ENCODE measurements around the gene ACTG1. TPM values are rescaled to one million over a fixed set of nuclear protein-coding genes. Genes with fewer than 3 reads are reported as not detected.

The ACTG1 gene
- total RNA-seq, 1 experiment from 2014 or later: 3,455 TPM

DNA sequence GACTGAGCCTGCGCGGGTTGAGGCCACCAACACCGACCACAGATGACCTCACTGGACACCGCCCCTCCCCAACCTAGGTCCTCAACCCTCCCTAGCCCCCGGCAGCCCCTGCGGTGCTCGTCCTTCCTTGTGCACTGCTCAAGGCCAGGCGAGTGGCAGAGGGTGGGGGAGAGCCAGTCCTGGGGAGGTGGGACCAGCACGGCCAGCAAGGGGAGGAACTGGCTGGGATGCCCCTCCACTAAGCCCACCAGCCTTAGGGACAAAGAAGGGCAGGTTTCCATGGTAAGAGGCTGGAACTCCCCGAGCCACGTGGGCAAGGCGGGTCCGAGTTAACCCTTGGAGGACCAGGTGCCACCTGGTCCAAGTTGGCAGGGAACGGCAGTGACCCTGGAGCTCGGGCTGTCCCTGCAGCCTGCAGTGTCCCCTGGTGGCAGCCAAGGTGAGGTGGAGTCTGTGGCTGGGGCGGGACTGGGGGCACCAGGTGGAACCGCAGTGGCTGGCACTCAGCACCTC, 24.8 kb upstream of the ACTG1 start (continued):
- TF ChIP-seq, protein P1, sequence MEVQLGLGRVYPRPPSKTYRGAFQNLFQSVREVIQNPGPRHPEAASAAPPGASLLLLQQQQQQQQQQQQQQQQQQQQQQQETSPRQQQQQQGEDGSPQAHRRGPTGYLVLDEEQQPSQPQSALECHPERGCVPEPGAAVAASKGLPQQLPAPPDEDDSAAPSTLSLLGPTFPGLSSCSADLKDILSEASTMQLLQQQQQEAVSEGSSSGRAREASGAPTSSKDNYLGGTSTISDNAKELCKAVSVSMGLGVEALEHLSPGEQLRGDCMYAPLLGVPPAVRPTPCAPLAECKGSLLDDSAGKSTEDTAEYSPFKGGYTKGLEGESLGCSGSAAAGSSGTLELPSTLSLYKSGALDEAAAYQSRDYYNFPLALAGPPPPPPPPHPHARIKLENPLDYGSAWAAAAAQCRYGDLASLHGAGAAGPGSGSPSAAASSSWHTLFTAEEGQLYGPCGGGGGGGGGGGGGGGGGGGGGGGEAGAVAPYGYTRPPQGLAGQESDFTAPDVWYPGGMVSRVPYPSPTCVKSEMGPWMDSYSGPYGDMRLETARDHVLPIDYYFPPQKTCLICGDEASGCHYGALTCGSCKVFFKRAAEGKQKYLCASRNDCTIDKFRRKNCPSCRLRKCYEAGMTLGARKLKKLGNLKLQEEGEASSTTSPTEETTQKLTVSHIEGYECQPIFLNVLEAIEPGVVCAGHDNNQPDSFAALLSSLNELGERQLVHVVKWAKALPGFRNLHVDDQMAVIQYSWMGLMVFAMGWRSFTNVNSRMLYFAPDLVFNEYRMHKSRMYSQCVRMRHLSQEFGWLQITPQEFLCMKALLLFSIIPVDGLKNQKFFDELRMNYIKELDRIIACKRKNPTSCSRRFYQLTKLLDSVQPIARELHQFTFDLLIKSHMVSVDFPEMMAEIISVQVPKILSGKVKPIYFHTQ (CRISPR knock-in tag; IDR thresholded peaks at IDR 0.05): no peak
- TF ChIP-seq ZNF423 (CRISPR knock-in tag; IDR thresholded peaks at IDR 0.05) (no peak), MXD4 (CRISPR knock-in tag; IDR thresholded peaks at IDR 0.05; ENCODE audit: borderline replicate concordance) (no peak), SMAD4 (CRISPR knock-in tag; IDR thresholded peaks at IDR 0.05) (no peak), FOXK1 (CRISPR knock-in tag; IDR thresholded peaks at IDR 0.05) (no peak; the same call in 1 of the 2 replicates), NFATC4 (CRISPR knock-in tag; IDR thresholded peaks at IDR 0.05) (no peak), NR1H2 (CRISPR knock-in tag; IDR thresholded peaks at IDR 0.05) (no peak), ETV6 (CRISPR knock-in tag; IDR thresholded peaks at IDR 0.05) (no peak), ZNF416 (CRISPR knock-in tag; IDR thresholded peaks at IDR 0.05) (no peak), TCF7 (CRISPR knock-in tag; IDR thresholded peaks at IDR 0.05; ENCODE audit: low read depth) (no peak), ZNF396 (CRISPR knock-in tag; IDR thresholded peaks at IDR 0.05; ENCODE audit: borderline replicate concordance) (no peak), ZNF263 (CRISPR knock-in tag; IDR thresholded peaks at IDR 0.05; ENCODE audit: low read depth) (no peak), ZNF232 (CRISPR knock-in tag; IDR thresholded peaks at IDR 0.05) (no peak), CREB1 (CRISPR knock-in tag; IDR thresholded peaks at IDR 0.05) (no peak), KAT7 (CRISPR knock-in tag; IDR thresholded peaks at IDR 0.05; ENCODE audit: borderline replicate concordance) (no peak), TP53 (CRISPR knock-in tag; IDR thresholded peaks at IDR 0.05) (no peak), MYBL2 (CRISPR knock-in tag; IDR thresholded peaks at IDR 0.05) (peak; percentile 92), RORB (CRISPR knock-in tag; IDR thresholded peaks at IDR 0.05) (no peak), ZNF121 (CRISPR knock-in tag; IDR thresholded peaks at IDR 0.05) (no peak), ELF4 (CRISPR knock-in tag; IDR thresholded peaks at IDR 0.05; ENCODE audit: low read depth) (no peak)
- TF ChIP-seq, protein P2, sequence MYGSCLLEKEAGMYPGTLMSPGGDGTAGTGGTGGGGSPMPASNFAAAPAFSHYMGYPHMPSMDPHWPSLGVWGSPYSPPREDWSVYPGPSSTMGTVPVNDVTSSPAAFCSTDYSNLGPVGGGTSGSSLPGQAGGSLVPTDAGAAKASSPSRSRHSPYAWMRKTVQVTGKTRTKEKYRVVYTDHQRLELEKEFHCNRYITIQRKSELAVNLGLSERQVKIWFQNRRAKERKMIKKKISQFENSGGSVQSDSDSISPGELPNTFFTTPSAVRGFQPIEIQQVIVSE (CRISPR knock-in tag; IDR thresholded peaks at IDR 0.05; ENCODE audit: borderline replicate concordance): no peak
- TF ChIP-seq, protein P3, sequence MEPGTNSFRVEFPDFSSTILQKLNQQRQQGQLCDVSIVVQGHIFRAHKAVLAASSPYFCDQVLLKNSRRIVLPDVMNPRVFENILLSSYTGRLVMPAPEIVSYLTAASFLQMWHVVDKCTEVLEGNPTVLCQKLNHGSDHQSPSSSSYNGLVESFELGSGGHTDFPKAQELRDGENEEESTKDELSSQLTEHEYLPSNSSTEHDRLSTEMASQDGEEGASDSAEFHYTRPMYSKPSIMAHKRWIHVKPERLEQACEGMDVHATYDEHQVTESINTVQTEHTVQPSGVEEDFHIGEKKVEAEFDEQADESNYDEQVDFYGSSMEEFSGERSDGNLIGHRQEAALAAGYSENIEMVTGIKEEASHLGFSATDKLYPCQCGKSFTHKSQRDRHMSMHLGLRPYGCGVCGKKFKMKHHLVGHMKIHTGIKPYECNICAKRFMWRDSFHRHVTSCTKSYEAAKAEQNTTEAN (CRISPR knock-in tag; IDR thresholded peaks at IDR 0.05): peak; percentile 83; the same call in 1 of the 2 replicates
- TF ChIP-seq, protein P4, sequence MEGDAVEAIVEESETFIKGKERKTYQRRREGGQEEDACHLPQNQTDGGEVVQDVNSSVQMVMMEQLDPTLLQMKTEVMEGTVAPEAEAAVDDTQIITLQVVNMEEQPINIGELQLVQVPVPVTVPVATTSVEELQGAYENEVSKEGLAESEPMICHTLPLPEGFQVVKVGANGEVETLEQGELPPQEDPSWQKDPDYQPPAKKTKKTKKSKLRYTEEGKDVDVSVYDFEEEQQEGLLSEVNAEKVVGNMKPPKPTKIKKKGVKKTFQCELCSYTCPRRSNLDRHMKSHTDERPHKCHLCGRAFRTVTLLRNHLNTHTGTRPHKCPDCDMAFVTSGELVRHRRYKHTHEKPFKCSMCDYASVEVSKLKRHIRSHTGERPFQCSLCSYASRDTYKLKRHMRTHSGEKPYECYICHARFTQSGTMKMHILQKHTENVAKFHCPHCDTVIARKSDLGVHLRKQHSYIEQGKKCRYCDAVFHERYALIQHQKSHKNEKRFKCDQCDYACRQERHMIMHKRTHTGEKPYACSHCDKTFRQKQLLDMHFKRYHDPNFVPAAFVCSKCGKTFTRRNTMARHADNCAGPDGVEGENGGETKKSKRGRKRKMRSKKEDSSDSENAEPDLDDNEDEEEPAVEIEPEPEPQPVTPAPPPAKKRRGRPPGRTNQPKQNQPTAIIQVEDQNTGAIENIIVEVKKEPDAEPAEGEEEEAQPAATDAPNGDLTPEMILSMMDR (IDR thresholded peaks at IDR 0.05): peak; percentile 60
- TF ChIP-seq, protein P5, sequence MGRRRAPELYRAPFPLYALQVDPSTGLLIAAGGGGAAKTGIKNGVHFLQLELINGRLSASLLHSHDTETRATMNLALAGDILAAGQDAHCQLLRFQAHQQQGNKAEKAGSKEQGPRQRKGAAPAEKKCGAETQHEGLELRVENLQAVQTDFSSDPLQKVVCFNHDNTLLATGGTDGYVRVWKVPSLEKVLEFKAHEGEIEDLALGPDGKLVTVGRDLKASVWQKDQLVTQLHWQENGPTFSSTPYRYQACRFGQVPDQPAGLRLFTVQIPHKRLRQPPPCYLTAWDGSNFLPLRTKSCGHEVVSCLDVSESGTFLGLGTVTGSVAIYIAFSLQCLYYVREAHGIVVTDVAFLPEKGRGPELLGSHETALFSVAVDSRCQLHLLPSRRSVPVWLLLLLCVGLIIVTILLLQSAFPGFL (CRISPR knock-in tag; IDR thresholded peaks at IDR 0.05; ENCODE audit: borderline replicate concordance): no peak
- TF ChIP-seq, protein P6, sequence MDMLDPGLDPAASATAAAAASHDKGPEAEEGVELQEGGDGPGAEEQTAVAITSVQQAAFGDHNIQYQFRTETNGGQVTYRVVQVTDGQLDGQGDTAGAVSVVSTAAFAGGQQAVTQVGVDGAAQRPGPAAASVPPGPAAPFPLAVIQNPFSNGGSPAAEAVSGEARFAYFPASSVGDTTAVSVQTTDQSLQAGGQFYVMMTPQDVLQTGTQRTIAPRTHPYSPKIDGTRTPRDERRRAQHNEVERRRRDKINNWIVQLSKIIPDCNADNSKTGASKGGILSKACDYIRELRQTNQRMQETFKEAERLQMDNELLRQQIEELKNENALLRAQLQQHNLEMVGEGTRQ (CRISPR knock-in tag; IDR thresholded peaks at IDR 0.05): peak; percentile 88
- TF ChIP-seq, protein P7, sequence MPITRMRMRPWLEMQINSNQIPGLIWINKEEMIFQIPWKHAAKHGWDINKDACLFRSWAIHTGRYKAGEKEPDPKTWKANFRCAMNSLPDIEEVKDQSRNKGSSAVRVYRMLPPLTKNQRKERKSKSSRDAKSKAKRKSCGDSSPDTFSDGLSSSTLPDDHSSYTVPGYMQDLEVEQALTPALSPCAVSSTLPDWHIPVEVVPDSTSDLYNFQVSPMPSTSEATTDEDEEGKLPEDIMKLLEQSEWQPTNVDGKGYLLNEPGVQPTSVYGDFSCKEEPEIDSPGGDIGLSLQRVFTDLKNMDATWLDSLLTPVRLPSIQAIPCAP (CRISPR knock-in tag; IDR thresholded peaks at IDR 0.05): 0 out of 2 replicates have a peak, but pooled peaks have one; percentile 61
- TF ChIP-seq, protein P8, sequence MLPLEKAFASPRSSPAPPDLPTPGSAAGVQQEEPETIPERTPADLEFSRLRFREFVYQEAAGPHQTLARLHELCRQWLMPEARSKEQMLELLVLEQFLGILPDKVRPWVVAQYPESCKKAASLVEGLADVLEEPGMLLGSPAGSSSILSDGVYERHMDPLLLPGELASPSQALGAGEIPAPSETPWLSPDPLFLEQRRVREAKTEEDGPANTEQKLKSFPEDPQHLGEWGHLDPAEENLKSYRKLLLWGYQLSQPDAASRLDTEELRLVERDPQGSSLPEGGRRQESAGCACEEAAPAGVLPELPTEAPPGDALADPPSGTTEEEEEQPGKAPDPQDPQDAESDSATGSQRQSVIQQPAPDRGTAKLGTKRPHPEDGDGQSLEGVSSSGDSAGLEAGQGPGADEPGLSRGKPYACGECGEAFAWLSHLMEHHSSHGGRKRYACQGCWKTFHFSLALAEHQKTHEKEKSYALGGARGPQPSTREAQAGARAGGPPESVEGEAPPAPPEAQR (CRISPR knock-in tag; IDR thresholded peaks at IDR 0.05): no peak

Data from WTC11 (cell line).